Parathyroid adenoma (tissue), 2 donors: ENCODE measurements around the gene ARHGAP22.

ENCODE experiments used
- H2AFZ ChIP-seq: fragments of 300-600 bp; sonication (generic); one replicate; pipeline ENCODE4 v1.7.0; 2017; ENCODE audit warnings: antibody characterized with exemption, mild to moderate bottlenecking
- H3K27ac ChIP-seq: fragments of 300-600 bp; sonication (generic); one replicate; pipeline ENCODE4 v1.7.0; 2017
- H3K27me3 ChIP-seq: fragments of 300-600 bp; sonication (generic); one replicate; pipeline ENCODE4 v1.7.0; 2017; ENCODE audit warnings: low read length; ENCODE audit not compliant: control insufficient read depth, insufficient read depth
- H3K36me3 ChIP-seq: fragments of 300-600 bp; sonication (generic); one replicate; pipeline ENCODE4 v1.7.0; 2017; ENCODE audit warnings: low read length; ENCODE audit not compliant: control insufficient read depth, insufficient read depth
- H3K4me1 ChIP-seq: fragments of 300-600 bp; sonication (generic); one replicate; pipeline ENCODE4 v1.7.0; 2017; ENCODE audit warnings: control low read depth
- H3K4me2 ChIP-seq: fragments of 300-600 bp; sonication (generic); one replicate; pipeline ENCODE4 v1.7.0; 2017; ENCODE audit warnings: low read length
- H3K4me3 ChIP-seq: fragments of 300-600 bp; sonication (generic); one replicate; pipeline ENCODE4 v1.7.0; 2017; ENCODE audit warnings: low read depth, low read length
- H3K79me2 ChIP-seq: fragments of 300-600 bp; sonication (generic); one replicate; pipeline ENCODE4 v1.7.0; 2017; ENCODE audit warnings: control low read depth
- H3K9ac ChIP-seq: fragments of 300-600 bp; sonication (generic); one replicate; pipeline ENCODE4 v1.7.0; 2017; ENCODE audit warnings: mild to moderate bottlenecking
- H3K9me3 ChIP-seq: fragments of 300-600 bp; sonication (generic); one replicate; pipeline ENCODE4 v1.7.0; 2017; ENCODE audit warnings: low read length; ENCODE audit not compliant: control insufficient read depth
- TF ChIP-seq, protein P1 (sequence below): fragments of 300-600 bp; sonication (generic); IDR thresholded peaks from one replicate; pipeline ENCODE4 v1.7.0; 2017; ENCODE audit warnings: antibody characterized with exemption, mild to moderate bottlenecking
- donor health status: primary hyperparathyroidism.

The ARHGAP22 gene

DNA sequence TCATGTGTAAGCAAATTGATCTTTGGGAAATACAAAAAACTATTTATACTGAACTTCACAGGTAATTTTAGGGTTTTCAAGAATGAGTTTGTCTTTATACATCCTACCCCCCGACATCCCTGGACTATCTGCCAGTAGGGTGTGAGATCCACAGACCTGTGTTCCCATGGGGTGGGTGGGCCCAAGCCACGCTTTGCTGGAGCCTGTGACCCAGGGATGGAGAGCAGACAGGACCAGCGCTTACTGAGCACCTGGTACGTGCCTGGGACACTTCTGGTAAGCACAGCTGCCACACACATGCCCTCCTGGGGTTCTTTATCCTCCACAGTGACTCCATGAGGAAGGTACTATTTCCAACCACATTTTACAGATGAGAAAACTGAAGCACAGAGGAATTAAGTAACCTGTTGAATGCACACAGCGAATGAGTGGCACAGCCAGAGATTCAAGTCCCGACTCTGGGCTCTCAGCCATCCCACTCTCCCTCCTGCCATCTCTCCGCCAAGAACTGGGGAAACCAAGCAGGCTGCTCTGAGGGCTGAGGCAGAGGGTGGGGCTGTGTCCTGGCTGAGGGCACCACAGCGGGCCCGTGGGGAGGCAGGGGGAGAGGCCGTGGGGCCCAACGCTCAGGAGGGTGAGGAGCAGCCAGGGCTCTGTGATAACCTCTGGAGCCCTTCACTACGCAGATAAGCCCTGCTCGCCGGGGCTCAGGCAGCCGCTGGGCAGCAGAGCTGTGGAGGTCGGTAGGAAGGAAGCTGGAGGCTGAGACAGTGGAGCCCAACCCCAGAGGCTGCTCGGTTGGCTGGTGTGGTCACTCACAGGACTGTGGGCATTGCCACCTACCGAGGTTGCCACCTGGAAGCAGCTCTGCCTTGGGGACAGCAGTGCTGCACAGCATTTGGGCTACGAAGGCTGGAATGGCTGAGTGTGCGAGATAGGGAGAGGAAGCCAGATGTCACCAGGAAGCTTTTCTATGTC lies 124.2 kb downstream of the ARHGAP22 start:
- Histone ChIP-seq H3K27me3 (no peaks in the 10 kb centered on the region), H3K9ac (no peak overlapping the region), H3K4me2 (no peak overlapping the region), H3K4me1 (peaks cover 14% of the 10 kb centered on the region), H3K79me2 (peaks cover 2% of the 10 kb centered on the region), H3K9me3 (no peaks in the 10 kb centered on the region), H3K4me3 (no peak overlapping the region), H2AFZ (peak overlapping the region; percentile 76), H3K27ac (peak overlapping the region; percentile 1), H3K36me3 (no peaks in the 10 kb centered on the region)
- TF ChIP-seq, protein P1, sequence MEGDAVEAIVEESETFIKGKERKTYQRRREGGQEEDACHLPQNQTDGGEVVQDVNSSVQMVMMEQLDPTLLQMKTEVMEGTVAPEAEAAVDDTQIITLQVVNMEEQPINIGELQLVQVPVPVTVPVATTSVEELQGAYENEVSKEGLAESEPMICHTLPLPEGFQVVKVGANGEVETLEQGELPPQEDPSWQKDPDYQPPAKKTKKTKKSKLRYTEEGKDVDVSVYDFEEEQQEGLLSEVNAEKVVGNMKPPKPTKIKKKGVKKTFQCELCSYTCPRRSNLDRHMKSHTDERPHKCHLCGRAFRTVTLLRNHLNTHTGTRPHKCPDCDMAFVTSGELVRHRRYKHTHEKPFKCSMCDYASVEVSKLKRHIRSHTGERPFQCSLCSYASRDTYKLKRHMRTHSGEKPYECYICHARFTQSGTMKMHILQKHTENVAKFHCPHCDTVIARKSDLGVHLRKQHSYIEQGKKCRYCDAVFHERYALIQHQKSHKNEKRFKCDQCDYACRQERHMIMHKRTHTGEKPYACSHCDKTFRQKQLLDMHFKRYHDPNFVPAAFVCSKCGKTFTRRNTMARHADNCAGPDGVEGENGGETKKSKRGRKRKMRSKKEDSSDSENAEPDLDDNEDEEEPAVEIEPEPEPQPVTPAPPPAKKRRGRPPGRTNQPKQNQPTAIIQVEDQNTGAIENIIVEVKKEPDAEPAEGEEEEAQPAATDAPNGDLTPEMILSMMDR = no peak

DNA sequence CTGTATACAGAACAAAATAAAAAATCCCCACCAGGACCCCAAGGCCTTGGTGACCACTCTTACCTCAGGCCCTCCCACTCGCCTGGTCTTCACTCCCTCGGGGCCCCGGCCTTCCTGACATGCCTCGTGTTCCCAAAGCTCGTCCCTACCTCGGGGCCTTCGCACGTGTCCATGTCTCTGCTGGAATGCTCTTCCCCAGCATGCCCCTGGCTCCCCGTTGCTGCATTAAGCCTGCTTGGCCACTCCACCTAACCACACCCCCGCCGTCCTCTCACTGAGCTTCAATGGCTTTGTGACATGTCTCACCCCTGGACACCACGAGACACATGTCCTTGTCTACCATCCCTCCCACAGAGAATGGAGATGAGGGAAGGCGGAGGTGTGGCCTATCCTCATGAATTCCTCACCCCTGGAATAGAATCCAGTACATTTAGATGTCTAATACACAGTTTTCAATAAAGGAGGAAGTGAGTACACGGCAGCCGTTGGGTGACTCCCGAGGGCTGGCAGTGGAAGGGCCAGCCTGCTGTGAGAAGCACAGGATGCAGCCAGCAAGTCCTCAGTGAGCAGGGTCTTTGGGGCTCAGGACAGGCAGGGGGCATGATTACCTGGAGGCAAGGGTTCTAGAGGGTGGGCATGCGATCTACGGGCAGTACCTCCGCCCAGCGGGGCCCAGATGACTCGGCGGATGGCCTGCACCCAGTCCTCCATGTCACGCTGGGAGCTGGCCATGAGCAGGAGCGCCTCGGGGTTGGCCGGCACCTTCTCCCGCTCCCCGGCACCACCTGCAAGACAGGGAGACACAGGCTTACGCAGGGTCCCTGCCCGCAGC lies 125.7 kb downstream of the ARHGAP22 start:
- H3K9ac ChIP-seq = no peak overlapping the region
- no peak overlapping the region for H3K27ac ChIP-seq
- H3K4me2 ChIP-seq = no peak overlapping the region
- H3K4me1 ChIP-seq = peaks cover 14% of the 10 kb centered on the region
- H2AFZ ChIP-seq = no peak overlapping the region
- H3K36me3 ChIP-seq = no peaks in the 10 kb centered on the region
- H3K9me3 ChIP-seq = no peaks in the 10 kb centered on the region
- H3K4me3 ChIP-seq = no peak overlapping the region
- peaks cover 2% of the 10 kb centered on the region for H3K79me2 ChIP-seq
- H3K27me3 ChIP-seq = no peaks in the 10 kb centered on the region
- TF ChIP-seq, protein P1 = no peak

DNA sequence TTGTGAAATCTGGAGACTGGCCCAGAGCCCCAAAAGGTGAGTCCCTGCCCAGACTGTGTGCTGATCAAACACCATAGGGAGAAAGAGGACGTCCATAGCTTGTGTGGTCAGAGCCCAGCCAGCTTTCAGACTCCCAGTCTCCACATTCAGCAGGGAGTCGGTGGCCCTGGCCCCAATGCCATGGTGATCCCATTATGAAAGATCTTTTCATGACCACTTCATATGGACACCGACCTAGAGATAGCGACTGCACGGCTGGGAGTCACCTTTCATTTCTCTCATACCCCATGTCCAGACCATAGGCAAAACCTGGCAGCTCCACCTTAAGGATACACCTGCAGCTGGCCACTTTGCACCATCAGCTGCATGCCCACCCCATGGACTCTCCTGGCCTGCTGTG lies 126.4 kb downstream of the ARHGAP22 start:
- H3K4me2 ChIP-seq = no peak overlapping the region
- no peak overlapping the region for H3K27ac ChIP-seq
- peaks cover 14% of the 10 kb centered on the region for H3K4me1 ChIP-seq
- no peak overlapping the region for H3K4me3 ChIP-seq
- no peak overlapping the region for H3K9ac ChIP-seq
- no peaks in the 10 kb centered on the region for H3K9me3 ChIP-seq
- H3K36me3 ChIP-seq = no peaks in the 10 kb centered on the region
- H2AFZ ChIP-seq = no peak overlapping the region
- TF ChIP-seq, protein P1 = no peak
- peaks cover 2% of the 10 kb centered on the region for H3K79me2 ChIP-seq
- no peaks in the 10 kb centered on the region for H3K27me3 ChIP-seq

DNA sequence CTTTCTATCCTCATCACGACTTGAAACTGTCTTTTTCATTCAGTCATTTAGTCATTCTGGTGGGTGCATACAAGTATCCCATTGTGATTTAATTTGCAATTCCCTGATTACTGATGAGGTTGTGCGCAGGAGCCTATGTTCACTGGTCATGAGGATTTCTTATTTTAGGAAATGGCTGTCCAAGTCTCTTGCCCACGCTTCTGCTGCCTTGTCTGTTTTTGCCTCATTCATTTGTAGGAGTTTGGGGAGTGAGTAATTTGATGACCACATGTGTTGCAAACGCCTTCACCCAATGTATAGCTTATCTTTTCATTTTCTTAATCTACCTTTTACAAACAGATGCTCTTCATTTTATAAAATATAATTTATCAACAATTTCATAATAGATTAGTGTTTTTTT lies 127.3 kb downstream of the ARHGAP22 start:
- H2AFZ ChIP-seq = no peak overlapping the region
- H3K4me2 ChIP-seq = no peak overlapping the region
- no peak overlapping the region for H3K9ac ChIP-seq
- TF ChIP-seq, protein P1 = no peak
- H3K4me3 ChIP-seq = no peak overlapping the region
- H3K27ac ChIP-seq = no peak overlapping the region
- H3K9me3 ChIP-seq = no peaks in the 10 kb centered on the region
- H3K27me3 ChIP-seq = no peaks in the 10 kb centered on the region
- H3K4me1 ChIP-seq = peaks cover 14% of the 10 kb centered on the region
- H3K79me2 ChIP-seq = peaks cover 2% of the 10 kb centered on the region
- no peaks in the 10 kb centered on the region for H3K36me3 ChIP-seq
